NCI-H345 treated with DMSO at 0.1 percent for 48 hours (cell line): ENCODE measurements around the gene TMEM43.

Experiments used
- DNase-seq: peaks from one replicate; lab custom pipeline; 2025; ENCODE audit not compliant: unreplicated experiment; lab: John Stamatoyannopoulos, UW

TMEM43 gene

DNA sequence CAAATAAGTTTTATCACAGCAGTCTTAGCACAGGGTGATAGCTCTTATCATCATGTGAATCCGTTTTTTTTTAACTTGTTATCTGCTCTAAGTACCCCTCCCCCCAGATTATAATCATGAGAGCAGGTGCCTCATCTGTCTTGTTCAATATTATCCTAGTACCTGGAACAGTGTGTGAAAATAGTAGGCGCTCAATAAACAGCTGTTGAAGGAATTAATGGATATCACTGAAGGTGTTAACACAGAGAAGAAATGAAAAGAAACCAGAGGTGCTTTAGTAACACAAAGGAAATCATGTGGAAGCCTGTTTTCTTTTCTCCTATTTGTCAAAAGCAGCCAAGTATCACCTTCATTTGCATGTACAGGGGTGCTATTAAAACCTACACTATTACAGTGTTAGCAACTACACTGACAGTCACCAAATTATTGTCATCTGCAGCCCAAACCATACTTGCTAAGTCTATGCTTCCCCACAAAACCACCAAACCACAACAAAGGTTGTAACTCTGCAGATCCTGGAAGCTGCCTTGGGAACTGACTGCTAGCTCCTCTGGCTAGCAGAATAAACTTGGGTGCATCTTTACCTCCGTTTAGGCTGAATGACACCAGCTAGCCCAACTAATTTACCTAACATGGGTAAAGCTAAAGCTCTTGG is 50.7 kb downstream of the TMEM43 start:
- no peak for DNase-seq

DNA sequence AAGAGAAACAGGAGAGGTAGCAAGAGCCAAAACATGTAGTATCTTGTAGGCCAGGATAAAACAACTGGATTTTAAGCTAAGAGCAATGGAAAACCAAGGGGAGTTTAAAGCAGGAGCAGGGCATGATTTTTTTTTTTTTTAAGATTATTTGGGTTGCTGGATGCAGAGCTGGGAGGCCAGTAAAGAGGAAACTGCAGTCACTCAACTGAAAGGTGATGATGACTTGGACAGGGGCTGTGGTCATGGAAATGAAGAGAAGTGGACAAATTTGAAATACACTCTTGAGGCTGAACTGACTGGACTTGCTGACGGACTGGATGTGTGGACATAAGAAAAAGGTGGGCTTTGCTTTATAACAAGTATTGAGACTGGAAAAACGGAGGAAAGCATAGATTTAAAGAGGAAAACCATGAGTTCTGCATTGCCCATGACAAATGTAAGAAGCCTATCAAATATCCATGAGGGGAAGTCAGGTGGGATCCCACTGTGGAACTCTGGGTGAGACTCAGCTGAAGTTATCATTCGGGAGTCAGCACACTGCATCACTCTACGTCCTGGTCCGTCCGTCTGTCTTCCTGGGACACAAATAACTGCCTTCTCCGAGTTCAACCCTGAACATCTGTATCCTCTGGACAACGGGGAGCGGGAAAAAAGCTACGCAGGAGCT is 52.9 kb downstream of the TMEM43 start:
- no peak for DNase-seq

DNA sequence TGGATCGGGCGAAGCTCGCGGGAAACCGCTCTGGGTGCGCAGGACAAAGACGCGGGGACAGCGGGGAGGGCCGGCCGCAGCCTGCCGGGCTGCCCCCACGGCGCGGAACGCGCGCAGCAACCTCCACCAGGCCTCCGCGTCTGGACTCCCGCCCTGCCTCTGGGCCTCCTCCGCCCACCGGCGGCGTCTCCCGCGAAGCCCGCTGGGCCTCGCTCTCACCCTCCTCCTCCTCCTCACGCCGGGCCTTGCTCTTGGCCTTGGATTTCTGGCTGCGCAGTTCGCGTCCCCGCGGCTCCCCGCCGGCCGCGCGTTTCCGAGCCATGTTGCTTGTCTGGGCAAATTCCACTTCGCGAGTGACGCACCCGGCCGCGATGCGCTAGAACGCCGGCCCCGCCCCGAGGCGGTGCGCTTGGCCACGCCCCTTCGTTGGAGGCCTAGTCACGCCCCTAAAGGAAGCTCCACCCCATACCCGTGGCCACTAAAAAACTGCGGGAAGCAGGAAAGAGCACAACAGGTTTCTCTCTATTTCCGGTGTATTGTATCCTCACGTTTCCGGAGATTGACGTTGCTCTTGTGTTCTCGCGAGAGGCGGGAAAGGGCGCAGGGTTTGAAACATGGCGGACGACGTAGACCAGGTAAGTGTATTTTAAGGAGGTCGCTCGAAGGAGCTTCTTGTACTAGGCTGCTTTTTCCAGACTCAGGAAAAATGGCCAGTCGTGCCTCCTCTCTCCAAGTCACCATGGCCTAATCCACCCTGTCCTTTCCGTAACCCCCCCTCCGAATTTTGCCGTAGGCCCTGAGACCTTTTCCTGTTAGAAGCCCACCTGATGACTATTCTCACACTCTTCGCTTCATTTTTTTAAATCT is 53.6 kb downstream of the TMEM43 start, which contains the start of the genes LSM3 and XPC:
Gene LSM3, plus strand, starts transcription at position 571 of the 867 bp plus-strand sequence. Its CDS starts 44 bp downstream, at position 615.
Gene XPC, minus strand, starts transcription at position 355 of the 867 bp plus-strand sequence. Its CDS starts 33 bp downstream, at position 322.
- peak; percentile 94 for DNase-seq

DNA sequence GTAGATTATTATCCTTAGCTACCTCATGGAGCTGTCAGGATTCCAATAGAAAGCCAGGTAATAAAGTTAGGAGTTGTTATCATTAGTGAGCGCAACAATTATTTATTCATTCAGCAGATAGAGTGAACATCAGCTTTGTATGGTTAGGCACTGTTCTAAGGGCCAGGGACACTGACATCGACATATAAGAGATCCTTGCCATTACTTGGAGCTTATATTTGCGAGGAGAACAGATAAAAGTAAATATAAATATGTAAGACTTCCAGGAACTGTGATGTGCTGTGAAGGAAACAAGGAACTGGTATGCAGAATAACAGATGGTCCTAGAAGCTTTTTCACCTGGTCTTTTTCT is 54.2 kb downstream of the TMEM43 start:
- DNase-seq: no peak

DNA sequence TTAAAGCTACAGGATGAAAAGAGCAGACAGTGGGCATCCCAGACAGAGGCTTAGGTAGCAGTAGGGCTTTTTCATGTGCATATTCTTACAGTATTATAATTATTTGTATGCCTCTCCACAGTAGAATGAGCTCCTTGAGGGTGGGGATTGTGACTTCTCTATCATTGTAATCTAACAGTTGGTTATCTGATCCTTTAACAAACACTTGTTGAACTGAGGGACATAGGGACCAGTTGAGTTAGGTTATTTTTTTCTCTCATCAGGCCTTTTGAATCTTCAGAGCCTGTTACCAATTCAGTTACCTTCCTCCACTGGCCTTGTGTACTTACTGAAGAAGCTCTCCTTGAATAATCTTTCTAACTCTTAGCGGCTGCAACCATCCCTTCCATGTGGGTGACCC is 54.9 kb downstream of the TMEM43 start:
- no peak for DNase-seq

DNA sequence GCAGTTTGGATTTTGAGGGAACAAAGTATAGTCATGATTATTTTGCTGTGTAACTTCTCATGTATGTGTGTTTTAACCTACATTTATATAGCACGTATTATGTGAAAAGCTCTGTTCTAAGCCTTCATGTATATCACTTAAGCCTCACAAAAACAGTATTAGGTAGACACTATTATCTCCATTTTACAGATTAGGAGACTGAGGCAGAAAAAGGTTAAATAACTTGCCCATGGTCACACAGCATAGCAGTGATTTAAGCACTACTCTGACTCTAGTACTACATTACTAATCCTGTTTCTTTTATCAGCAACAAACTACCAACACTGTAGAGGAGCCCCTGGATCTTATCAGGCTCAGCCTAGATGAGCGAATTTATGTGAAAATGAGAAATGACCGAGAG is 56.4 kb downstream of the TMEM43 start:
- no peak for DNase-seq

DNA sequence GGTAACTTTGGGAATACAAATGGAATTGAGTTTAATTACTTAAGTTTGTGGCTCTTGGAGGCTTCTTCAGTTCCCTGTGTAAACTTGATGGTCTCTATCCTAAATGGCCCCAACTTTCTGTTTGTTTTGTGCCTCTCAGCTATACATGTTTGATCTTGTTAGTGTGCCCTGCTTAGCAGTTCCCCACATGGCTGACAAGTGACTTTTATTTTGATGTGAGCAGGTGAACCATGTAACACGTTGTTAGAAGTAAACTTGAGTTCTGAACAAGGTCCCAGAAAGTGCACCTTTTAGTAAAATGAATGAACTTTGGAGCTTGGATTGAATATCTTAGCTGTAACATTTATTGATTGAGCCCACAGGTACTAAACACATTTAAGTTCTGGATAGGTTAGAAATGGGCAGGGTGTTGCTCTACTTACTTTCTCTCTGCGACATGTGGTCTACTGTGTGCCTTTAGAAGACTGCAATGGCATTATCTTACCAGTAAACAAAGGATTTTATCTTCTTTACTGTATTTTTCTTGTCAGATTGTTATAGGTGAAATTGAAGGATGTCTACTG is 58.2 kb downstream of the TMEM43 start:
- DNase-seq: no peak

DNA sequence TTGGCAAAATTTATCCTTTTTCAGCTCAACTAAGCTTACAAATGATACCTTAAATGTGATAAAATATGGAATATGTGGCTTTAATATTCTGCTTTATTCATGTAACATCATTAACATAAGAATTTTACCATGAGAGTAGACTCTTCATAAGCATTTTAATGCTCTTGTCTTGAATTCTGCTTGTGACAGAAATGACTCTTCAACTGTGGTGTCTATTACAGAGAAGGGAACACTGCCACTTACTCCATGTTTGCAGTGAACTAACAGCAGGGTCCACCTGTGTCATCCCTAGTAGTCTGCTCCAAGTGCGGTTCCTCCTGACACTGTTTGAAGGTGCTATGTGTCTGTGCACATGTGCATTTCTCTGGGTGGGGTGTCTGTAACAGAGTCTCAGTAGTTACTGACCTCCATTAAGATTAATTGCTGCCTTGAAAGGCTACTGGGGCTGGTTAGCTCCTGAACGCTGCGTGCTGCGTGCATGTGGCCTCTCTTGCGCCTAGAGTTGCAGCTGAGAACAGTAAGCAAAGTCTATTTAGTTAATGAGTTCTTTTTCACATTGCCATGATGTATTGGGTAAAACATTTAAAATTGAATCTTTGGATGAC is 62.1 kb downstream of the TMEM43 start:
- DNase-seq: no peak

DNA sequence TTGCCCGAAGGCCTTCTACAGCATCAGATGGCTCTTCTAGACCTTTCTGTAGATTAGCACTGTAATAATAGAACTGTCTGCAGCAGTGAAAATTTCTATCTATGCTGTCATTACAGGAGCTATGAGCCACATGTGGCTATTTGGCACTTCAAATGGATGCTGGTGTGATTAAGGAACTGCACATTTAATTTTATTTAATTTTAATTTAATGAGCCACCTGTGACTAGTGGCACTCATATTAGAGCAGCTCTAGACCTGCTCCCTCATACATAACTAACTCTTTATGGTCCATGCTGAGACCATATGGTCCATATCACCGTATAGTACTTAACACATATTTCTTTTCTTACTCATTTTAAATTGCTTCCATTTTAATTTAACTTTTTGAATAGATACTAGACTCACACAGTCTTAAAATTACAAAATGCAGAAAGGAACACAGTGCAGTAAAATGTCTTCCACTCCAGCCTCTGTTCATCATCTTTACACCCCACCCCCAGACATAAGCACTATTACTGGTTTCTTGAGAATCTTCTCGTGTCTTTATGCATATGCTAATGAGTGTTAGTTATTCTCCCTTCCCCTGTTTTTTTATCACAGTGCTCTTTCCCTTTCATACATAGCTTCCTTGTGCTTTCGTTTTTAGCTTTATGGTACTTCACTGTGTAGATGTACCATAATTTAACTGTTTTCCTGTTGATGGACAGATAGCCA is 63.3 kb downstream of the TMEM43 start:
- DNase-seq: no peak
